ENCODE measurements around the gene PSMB5.

GRCh38 chr14:23023022-23023794, 11.5 kb downstream of the PSMB5 start:
- TF ChIP-seq EP300 (IDR thresholded peaks at IDR 0.05) (no peak), POLR2A (IDR thresholded peaks at IDR 0.05) (no peak)
- TF ChIP-seq, protein P1, sequence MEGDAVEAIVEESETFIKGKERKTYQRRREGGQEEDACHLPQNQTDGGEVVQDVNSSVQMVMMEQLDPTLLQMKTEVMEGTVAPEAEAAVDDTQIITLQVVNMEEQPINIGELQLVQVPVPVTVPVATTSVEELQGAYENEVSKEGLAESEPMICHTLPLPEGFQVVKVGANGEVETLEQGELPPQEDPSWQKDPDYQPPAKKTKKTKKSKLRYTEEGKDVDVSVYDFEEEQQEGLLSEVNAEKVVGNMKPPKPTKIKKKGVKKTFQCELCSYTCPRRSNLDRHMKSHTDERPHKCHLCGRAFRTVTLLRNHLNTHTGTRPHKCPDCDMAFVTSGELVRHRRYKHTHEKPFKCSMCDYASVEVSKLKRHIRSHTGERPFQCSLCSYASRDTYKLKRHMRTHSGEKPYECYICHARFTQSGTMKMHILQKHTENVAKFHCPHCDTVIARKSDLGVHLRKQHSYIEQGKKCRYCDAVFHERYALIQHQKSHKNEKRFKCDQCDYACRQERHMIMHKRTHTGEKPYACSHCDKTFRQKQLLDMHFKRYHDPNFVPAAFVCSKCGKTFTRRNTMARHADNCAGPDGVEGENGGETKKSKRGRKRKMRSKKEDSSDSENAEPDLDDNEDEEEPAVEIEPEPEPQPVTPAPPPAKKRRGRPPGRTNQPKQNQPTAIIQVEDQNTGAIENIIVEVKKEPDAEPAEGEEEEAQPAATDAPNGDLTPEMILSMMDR (IDR thresholded peaks at IDR 0.05) = no peak
